Tibial nerve (tissue), 3 donors: ENCODE results near the gene ASAP3.

Experiments
- CTCF ChIP-seq, 5 experiments: fragments of 200-600 bp in 3 of 5; fragments of 450-650 bp in 2 of 5; sonication (generic) in 3 of 5; IDR thresholded peaks; one replicate each; pipeline ENCODE4 v1.5.1; 2016 to 2019; ENCODE audit warnings: antibody characterized with exemption in 5 of 5, mild to moderate bottlenecking in 3 of 5, moderate library complexity in 2 of 5
- POLR2A ChIP-seq, 2 donors: fragments of 450-650 bp; IDR thresholded peaks; one replicate each; pipeline ENCODE4 v1.6.1; 2017; ENCODE audit warnings: antibody characterized with exemption in 2 of 2, mild to moderate bottlenecking in 2 of 2, moderate library complexity in 2 of 2

- TF ChIP-seq POLR2A (IDR thresholded peaks at IDR 0.05) (no peak), CTCF (IDR thresholded peaks at IDR 0.05) (no peak)
These were observed 22.9 kb downstream of the ASAP3 start for GRCh38 chr1:23461050-23461449.
